Neutrophil (primary cell): ENCODE data around the gene ATR.
"Not testable (repeated sequence)": the region's sequence is repeated elsewhere in the genome, so short reads cannot be mapped to it uniquely, and the experiment has no call there.

Experiments
- H3K27ac ChIP-seq: fragments of 200-600 bp; sonication (generic); 2 replicates; pipeline ENCODE4 v1.5.1; 2016; ENCODE audit warnings: mild to moderate bottlenecking, moderate library complexity
- H3K27me3 ChIP-seq: fragments of 200-600 bp; sonication (generic); 2 replicates; pipeline ENCODE4 v1.6.0; 2016; ENCODE audit warnings: mild to moderate bottlenecking
- H3K36me3 ChIP-seq: fragments of 200-600 bp; sonication (generic); 2 replicates; pipeline ENCODE4 v1.5.1; 2017
- H3K4me1 ChIP-seq, 2 experiments: fragments of 200-600 bp in 1 of 2; sonication (generic) in 1 of 2; 1 replicate in 1 of 2; 2 replicates in 1 of 2; pipeline versions ENCODE4 v1.5.1 to v1.6.1; 2013 to 2016; ENCODE audit warnings: low read depth in 1 of 2, low read length in 1 of 2, mild to moderate bottlenecking in 1 of 2, moderate library complexity in 1 of 2; ENCODE audit not compliant: control insufficient read depth in 1 of 2, insufficient read depth in 1 of 2
- H3K4me3 ChIP-seq, 2 experiments: fragments of 200-600 bp in 1 of 2; sonication (generic) in 1 of 2; 1 replicate in 1 of 2; 2 replicates in 1 of 2; pipeline ENCODE4 v1.5.1; 2013 to 2016; ENCODE audit warnings: low read depth in 1 of 2, low read length in 1 of 2, mild to moderate bottlenecking in 1 of 2, moderate library complexity in 1 of 2
- H3K9me3 ChIP-seq: fragments of 200-600 bp; sonication (generic); 2 replicates; pipeline ENCODE4 v1.5.1; 2016
- TF ChIP-seq, protein P1 (sequence below): fragments of 200-600 bp; sonication (generic); IDR thresholded peaks from 2 replicates; pipeline ENCODE4 v1.5.1; 2016; ENCODE audit warnings: antibody characterized with exemption

Gene ATR

GRCh38 chr3:142566096-142566495, 12.4 kb downstream of the ATR start:
- TF ChIP-seq, protein P1, sequence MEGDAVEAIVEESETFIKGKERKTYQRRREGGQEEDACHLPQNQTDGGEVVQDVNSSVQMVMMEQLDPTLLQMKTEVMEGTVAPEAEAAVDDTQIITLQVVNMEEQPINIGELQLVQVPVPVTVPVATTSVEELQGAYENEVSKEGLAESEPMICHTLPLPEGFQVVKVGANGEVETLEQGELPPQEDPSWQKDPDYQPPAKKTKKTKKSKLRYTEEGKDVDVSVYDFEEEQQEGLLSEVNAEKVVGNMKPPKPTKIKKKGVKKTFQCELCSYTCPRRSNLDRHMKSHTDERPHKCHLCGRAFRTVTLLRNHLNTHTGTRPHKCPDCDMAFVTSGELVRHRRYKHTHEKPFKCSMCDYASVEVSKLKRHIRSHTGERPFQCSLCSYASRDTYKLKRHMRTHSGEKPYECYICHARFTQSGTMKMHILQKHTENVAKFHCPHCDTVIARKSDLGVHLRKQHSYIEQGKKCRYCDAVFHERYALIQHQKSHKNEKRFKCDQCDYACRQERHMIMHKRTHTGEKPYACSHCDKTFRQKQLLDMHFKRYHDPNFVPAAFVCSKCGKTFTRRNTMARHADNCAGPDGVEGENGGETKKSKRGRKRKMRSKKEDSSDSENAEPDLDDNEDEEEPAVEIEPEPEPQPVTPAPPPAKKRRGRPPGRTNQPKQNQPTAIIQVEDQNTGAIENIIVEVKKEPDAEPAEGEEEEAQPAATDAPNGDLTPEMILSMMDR: no peak
- Histone ChIP-seq H3K4me1 (no peaks in the 10 kb centered on the region), H3K27me3 (no peaks in the 10 kb centered on the region), H3K27ac (no peak overlapping the region), H3K4me3 (no peak overlapping the region), H3K36me3 (peaks cover 7% of the 10 kb centered on the region), H3K9me3 (no peaks in the 10 kb centered on the region)

DNA sequence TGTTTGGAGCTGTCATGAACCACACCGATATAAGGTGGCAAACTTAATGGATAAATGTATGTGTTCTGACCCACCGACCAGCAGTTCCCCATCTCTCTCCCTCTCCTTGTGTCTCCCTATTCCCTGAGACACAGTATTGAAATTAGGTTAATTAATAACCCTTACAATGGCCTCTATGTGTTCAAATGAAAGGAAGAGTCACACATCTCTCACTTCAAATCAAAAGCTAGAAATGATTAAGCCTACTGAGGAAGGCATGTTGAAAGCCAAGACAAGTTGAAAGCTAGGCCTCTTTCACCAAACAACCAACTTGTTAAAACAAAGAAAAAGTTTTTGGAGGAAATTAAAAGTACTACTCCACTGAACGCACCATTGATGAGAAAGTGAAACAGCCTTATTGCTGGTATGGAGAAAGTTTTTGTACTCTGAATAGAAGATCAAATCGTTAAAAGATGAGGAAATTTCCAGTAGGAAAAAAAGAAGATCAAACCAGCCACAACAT, 15.0 kb downstream of the ATR start:
- no peaks in the 10 kb centered on the region for H3K4me1 ChIP-seq
- peaks cover 17% of the 10 kb centered on the region for H3K36me3 ChIP-seq
- H3K27ac ChIP-seq: no peak overlapping the region
- no peaks in the 10 kb centered on the region for H3K9me3 ChIP-seq
- TF ChIP-seq, protein P1: no peak
- H3K27me3 ChIP-seq: no peaks in the 10 kb centered on the region
- H3K4me3 ChIP-seq: no peak overlapping the region

DNA sequence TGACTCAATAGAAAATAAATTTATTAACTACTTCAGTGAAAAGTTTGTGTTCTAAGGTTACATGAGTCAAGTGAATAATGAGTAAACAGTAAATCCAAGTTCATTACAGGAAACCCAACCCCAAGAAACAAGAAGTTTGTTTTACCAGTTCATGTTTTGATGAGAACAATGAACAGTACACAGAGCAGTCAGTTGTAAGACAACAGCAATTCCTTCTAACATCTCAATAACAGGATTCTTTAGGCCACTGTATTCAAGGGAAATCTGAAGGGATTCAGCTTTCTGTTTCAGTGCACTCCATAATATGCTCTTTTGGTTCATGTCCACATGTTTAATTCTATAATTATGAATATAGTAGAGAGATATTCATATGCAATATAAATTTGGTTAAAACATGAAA, 18.4 kb downstream of the ATR start:
- Histone ChIP-seq H3K27me3 (no peaks in the 10 kb centered on the region), H3K27ac (no peak overlapping the region), H3K4me1 (no peaks in the 10 kb centered on the region), H3K36me3 (peaks cover 18% of the 10 kb centered on the region), H3K9me3 (no peaks in the 10 kb centered on the region), H3K4me3 (no peak overlapping the region)
- TF ChIP-seq, protein P1: no peak

GRCh38 chr3:142553741-142554140, 24.8 kb downstream of the ATR start:
- peaks cover 43% of the 10 kb centered on the region for H3K36me3 ChIP-seq
- H3K4me1 ChIP-seq: no peaks in the 10 kb centered on the region
- no peak overlapping the region for H3K27ac ChIP-seq
- H3K4me3 ChIP-seq: no peak overlapping the region
- no peaks in the 10 kb centered on the region for H3K27me3 ChIP-seq
- no peaks in the 10 kb centered on the region for H3K9me3 ChIP-seq
- TF ChIP-seq, protein P1: no peak

- H3K27me3 ChIP-seq, H3K9me3 ChIP-seq, H3K4me3 ChIP-seq, H3K27ac ChIP-seq, H3K4me1 ChIP-seq: not testable (repeated sequence)
- H3K36me3 ChIP-seq: peaks cover 40% of the 10 kb centered on the region
Measured at GRCh38 chr3:142552579-142552978, 26.0 kb downstream of the ATR start.

- peaks cover 40% of the 10 kb centered on the region for H3K36me3 ChIP-seq
- H3K27ac ChIP-seq: no peak overlapping the region
- H3K27me3 ChIP-seq: no peaks in the 10 kb centered on the region
- H3K4me1 ChIP-seq: no peaks in the 10 kb centered on the region
- H3K4me3 ChIP-seq: no peak overlapping the region
- TF ChIP-seq, protein P1: no peak
- H3K9me3 ChIP-seq: no peaks in the 10 kb centered on the region
Measured at GRCh38 chr3:142549986-142550385, 28.5 kb downstream of the ATR start.
